Right atrium auricular region (tissue), 2 donors: ENCODE data around the gene PRUNE2. TPM values are rescaled to one million over a fixed set of nuclear protein-coding genes. Genes with fewer than 3 reads are reported as not detected.

Source experiments
- DNase-seq: peaks from one replicate; pipeline ENCODE4 v3.0.0-alpha.2; 2019; ENCODE audit warnings: low spot score
- H3K27ac ChIP-seq, 2 donors: fragments of 200-600 bp; sonication (generic); 1 replicate in 1 of 2; 2 replicates in 1 of 2; pipeline ENCODE4 v1.5.1; 2016 to 2019
- H3K27me3 ChIP-seq, 2 donors: fragments of 200-600 bp; sonication (generic); one replicate each; pipeline versions ENCODE4 v1.5.1 to v1.6.0; 2017 to 2019
- H3K36me3 ChIP-seq: fragments of 200-600 bp; sonication (generic); one replicate; pipeline ENCODE4 v1.5.1; 2016
- H3K4me1 ChIP-seq, 2 donors: fragments of 200-600 bp; sonication (generic); one replicate each; pipeline versions ENCODE4 v1.5.1 to v1.6.0; 2017 to 2019
- H3K4me3 ChIP-seq, 2 donors: fragments of 200-600 bp; sonication (generic); 1 replicate in 1 of 2; 2 replicates in 1 of 2; pipeline ENCODE4 v1.5.1; 2017 to 2019; ENCODE audit warnings: mild to moderate bottlenecking in 1 of 2, moderate library complexity in 1 of 2
- H3K9me3 ChIP-seq, 2 donors: fragments of 200-600 bp; sonication (generic); one replicate each; pipeline ENCODE4 v1.5.1; 2019
- total RNA-seq, 2 donors: library from RNA; depleted of rRNA; stranded (reverse); fragments of >200 nt; gene quantifications; one replicate each; pipeline ENCODE4 v1.1.0, GENCODE V29; 2016
- TF ChIP-seq, protein P1 (sequence below), 2 donors: fragments of 200-600 bp; sonication (generic); IDR thresholded peaks; one replicate each; pipeline ENCODE4 v1.5.1; 2019; ENCODE audit warnings: antibody characterized with exemption in 2 of 2

PRUNE2 gene
- total RNA-seq, 2 donors from 2014 or later = 15.4 to 28.5 TPM

DNA sequence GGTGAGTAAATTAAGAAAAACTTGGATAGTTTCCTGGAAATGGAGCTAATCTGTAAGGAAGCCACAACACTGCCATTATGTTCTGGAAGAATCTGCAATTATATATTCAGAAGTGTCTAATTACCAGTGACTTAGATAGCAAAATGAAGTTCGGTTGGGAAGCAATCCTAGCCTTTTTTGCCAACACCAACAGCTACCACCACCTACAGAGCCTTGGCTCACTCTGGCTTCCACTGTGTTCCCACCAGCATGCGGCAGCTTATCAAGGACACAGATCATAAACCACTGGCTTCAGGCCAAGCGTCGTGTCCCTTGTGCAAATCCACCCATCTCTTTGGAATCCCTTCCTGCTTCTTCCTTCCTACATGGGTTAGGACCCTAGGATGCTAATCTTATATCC, 259.7 kb downstream of the PRUNE2 start:
- no peaks in the 10 kb centered on the region for H3K9me3 ChIP-seq
- DNase-seq = no peak
- H3K4me3 ChIP-seq = no peak overlapping the region
- TF ChIP-seq, protein P1, sequence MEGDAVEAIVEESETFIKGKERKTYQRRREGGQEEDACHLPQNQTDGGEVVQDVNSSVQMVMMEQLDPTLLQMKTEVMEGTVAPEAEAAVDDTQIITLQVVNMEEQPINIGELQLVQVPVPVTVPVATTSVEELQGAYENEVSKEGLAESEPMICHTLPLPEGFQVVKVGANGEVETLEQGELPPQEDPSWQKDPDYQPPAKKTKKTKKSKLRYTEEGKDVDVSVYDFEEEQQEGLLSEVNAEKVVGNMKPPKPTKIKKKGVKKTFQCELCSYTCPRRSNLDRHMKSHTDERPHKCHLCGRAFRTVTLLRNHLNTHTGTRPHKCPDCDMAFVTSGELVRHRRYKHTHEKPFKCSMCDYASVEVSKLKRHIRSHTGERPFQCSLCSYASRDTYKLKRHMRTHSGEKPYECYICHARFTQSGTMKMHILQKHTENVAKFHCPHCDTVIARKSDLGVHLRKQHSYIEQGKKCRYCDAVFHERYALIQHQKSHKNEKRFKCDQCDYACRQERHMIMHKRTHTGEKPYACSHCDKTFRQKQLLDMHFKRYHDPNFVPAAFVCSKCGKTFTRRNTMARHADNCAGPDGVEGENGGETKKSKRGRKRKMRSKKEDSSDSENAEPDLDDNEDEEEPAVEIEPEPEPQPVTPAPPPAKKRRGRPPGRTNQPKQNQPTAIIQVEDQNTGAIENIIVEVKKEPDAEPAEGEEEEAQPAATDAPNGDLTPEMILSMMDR (IDR thresholded peaks at IDR 0.05) = no peak
- no peaks in the 10 kb centered on the region for H3K27me3 ChIP-seq
- H3K4me1 ChIP-seq = peaks cover 0 to 9% of the 10 kb centered on the region in 2 donors
- no peak overlapping the region for H3K27ac ChIP-seq
- no peaks in the 10 kb centered on the region for H3K36me3 ChIP-seq

DNA sequence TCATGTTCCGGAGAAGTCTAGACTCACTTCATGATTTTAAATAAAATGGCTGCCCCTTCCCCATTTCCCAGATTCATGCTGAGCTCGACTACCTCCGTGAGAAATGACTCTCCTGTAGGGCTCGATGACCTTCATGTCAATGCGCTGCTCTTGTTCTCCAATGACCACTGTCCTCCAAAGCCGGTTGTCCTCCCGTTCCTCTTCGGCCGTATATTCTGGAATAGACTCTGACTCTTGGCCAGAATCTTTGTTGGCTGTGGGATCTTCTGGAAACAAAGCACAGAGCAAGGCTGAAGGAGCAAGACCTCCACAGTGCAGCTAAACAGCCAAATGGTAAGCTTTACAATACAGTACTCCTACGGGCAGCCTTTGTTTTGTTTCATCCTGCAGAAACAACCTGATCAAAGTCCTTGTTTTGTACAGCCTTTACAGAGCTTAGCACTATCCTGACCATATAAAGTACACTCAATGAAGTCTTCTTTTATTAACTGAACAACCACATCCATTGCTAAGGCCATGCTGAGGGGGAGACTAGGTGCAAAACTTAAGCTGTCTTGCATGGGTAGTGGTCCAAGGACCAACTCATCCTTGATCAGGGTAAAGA, 261.2 kb downstream of the PRUNE2 start:
- Histone ChIP-seq H3K9me3 (no peaks in the 10 kb centered on the region), H3K27me3 (no peaks in the 10 kb centered on the region), H3K4me3 (no peak overlapping the region), H3K36me3 (no peaks in the 10 kb centered on the region), H3K27ac (no peak overlapping the region), H3K4me1 (no peaks in the 10 kb centered on the region)
- no peak for DNase-seq
- TF ChIP-seq, protein P1 (IDR thresholded peaks at IDR 0.05) = no peak

DNA sequence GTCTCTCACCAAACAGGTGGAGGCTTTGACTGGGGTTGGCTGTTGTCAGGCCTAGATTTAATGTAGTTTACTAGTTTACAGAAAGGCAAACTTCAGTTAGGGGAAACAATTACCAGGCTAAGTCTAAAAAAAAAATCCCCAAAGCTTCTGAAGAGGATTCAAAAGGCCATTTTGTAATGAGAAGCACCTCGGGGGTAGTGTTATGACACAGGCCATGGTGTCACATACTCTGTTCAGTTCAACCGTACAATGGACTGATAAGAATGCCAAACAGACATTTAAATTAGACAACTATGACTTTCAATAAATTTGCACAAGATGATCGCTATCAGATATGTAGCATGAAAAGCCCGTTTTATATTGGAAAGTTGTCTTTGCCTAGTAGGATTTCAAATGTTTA, 261.7 kb downstream of the PRUNE2 start:
- H3K36me3 ChIP-seq = no peaks in the 10 kb centered on the region
- TF ChIP-seq, protein P1 (IDR thresholded peaks at IDR 0.05) = no peak
- H3K27me3 ChIP-seq = no peaks in the 10 kb centered on the region
- H3K4me3 ChIP-seq = no peak overlapping the region
- no peak for DNase-seq
- no peaks in the 10 kb centered on the region for H3K9me3 ChIP-seq
- no peak overlapping the region for H3K27ac ChIP-seq
- no peaks in the 10 kb centered on the region for H3K4me1 ChIP-seq

DNA sequence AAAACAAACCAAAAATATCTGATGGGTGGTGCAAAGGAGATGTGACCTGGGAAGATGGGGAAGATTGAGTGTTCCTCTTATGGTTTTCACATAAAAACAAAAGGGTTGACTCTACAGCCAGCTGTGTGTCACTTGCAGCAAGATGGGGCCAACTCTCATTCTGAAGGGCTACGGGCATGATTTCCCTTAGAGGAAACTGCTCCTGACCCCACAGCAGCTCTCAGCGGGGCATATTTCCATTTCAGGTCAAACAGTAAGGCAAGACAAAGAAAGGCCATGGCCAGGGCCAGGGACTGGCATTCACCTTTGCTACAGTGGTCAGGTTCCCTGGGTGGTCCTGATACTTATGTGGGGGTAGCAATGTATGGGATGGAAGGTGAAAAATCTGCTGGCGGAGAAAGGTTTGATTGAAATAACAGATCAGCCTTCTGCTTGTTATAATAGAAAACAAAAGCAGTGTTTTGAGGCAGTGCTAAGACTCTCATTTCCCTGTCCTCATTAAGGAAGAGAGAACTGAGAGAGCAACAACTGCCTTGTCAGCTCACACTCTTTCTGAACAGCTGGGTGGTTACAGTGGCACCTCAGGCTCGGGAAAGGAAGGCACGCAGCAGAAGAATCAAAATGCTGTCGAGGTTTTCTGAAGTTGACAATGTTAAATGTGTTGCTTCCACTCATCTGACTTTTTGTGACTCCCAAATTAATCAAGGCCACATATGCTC, 262.4 kb downstream of the PRUNE2 start:
- Histone ChIP-seq H3K27me3 (no peaks in the 10 kb centered on the region), H3K36me3 (no peaks in the 10 kb centered on the region), H3K27ac (no peak overlapping the region)

DNA sequence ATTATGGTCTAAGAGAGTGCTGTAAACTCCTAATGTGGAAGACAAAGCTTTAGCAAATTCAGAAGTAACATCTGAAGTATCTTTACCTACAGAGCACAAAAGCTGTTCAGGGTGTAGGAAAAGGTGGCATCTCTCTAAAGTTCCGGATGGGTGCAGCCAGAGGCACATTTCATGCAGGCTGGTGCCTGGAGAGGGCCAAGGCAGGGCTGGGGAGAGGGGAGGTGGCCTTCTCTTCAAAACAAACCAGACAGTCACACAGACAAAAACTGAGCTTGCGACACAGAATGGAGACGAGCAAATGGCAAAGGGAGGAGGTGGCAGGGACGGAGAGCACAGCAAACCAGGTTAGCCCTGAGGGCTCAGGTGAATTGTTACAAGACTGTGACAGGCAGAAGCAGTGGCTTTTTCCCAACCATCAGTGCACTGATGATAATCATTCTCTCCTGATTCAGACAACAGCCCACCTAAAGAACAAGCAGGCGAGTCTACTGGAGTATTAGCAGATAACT, 263.2 kb downstream of the PRUNE2 start:
- Histone ChIP-seq H3K4me1 (peaks cover 0 to 6% of the 10 kb centered on the region in 2 donors), H3K4me3 (no peak overlapping the region), H3K27ac (no peak overlapping the region), H3K9me3 (no peaks in the 10 kb centered on the region), H3K27me3 (no peaks in the 10 kb centered on the region), H3K36me3 (no peaks in the 10 kb centered on the region)
- DNase-seq = no peak
- TF ChIP-seq, protein P1 (IDR thresholded peaks at IDR 0.05) = no peak

More for the DNA sequence above, 262.4 kb downstream of the PRUNE2 start:
- no peaks in the 10 kb centered on the region for H3K4me1 ChIP-seq
- H3K9me3 ChIP-seq = no peaks in the 10 kb centered on the region
- no peak overlapping the region for H3K4me3 ChIP-seq
- DNase-seq = no peak
- TF ChIP-seq, protein P1 (IDR thresholded peaks at IDR 0.05) = no peak
